PFSK-1 (cell line): ENCODE data around the gene MMD.

ENCODE experiments used
- POLR2AphosphoS5 ChIP-seq: IDR thresholded peaks from 2 replicates; pipeline ENCODE4 v1.6.1; 2012; ENCODE audit warnings: low read depth, mild to moderate bottlenecking, control low read depth, low read length, moderate library complexity
- REST ChIP-seq, 2 experiments: IDR thresholded peaks; 2 replicates each; pipeline versions ENCODE4 v1.6.1 to v1.8.0; 2011 to 2012; ENCODE audit warnings: low read depth in 2 of 2, low read length in 2 of 2, control low read depth in 1 of 2, inconsistent platforms in 1 of 2, mild to moderate bottlenecking in 1 of 2, moderate library complexity in 1 of 2; ENCODE audit not compliant: insufficient read depth in 1 of 2
- TAF1 ChIP-seq: IDR thresholded peaks from 2 replicates; pipeline ENCODE4 v1.6.1; 2012; ENCODE audit warnings: low read length, control low read depth, borderline replicate concordance; ENCODE audit not compliant: insufficient read depth

GRCh38 chr17:55440391-55440790 lies 18.8 kb upstream of the MMD start:
- no peak for TF ChIP-seq TAF1
- no peak for TF ChIP-seq POLR2AphosphoS5
- TF ChIP-seq REST (IDR thresholded peaks at IDR 0.05; ENCODE audit: insufficient read depth in 1 of 2, low read depth in 2 of 2, low read length in 2 of 2) = no peak
